Adrenal gland (tissue), 12 donors: Measurements from ENCODE around the gene LRBA. TPM values are rescaled to one million over a fixed set of nuclear protein-coding genes. Genes with fewer than 3 reads are reported as not detected.

Experiments used
- DNase-seq, 7 donors: peaks; one replicate each; pipeline ENCODE4 v3.0.0-alpha.2; 2019 to 2020
- H3K27ac ChIP-seq, 5 donors: fragments of 200-600 bp; sonication (generic) in 4 of 5; 1 replicate in 3 of 5; 2 replicates in 2 of 5; pipeline versions ENCODE4 v1.5.1 to v1.8.0; 2016 to 2020; ENCODE audit warnings: mild to moderate bottlenecking in 1 of 5
- H3K27me3 ChIP-seq: fragments of 200-600 bp; 2 replicates; pipeline ENCODE4 v1.8.0; 2021
- H3K36me3 ChIP-seq, 2 donors: fragments of 200-600 bp; replicated peaks in 1 of 2; 1 replicate in 1 of 2; 2 replicates in 1 of 2; pipeline versions ENCODE4 v1.5.1 to v1.8.0; 2018 to 2022
- H3K4me1 ChIP-seq, 2 donors: fragments of 200-600 bp; replicated peaks in 1 of 2; 1 replicate in 1 of 2; 2 replicates in 1 of 2; pipeline versions ENCODE4 v1.5.1 to v1.8.0; 2018 to 2021
- H3K4me3 ChIP-seq, 4 donors: fragments of 200-600 bp; sonication (generic) in 3 of 4; one replicate each; pipeline ENCODE4 v1.5.1; 2016 to 2018
- H3K9me3 ChIP-seq, 3 donors: fragments of 200-600 bp; sonication (generic) in 1 of 3; replicated peaks in 1 of 3; 1 replicate in 2 of 3; 2 replicates in 1 of 3; pipeline versions ENCODE4 v1.5.1 to v1.8.0; 2016 to 2021
- CTCF ChIP-seq, 6 experiments: fragments of 450-650 bp in 4 of 6; fragments of 200-600 bp in 2 of 6; sonication (generic) in 1 of 6; IDR thresholded peaks; 1 replicate in 5 of 6; 2 replicates in 1 of 6; pipeline versions ENCODE4 v1.5.1 to v1.8.0; 2016 to 2021; ENCODE audit warnings: antibody characterized with exemption in 6 of 6, mild to moderate bottlenecking in 2 of 6, moderate library complexity in 1 of 6
- POLR2A ChIP-seq, 2 donors: fragments of 450-650 bp; IDR thresholded peaks; one replicate each; pipeline ENCODE4 v1.6.1; 2017; ENCODE audit warnings: antibody characterized with exemption in 2 of 2, mild to moderate bottlenecking in 2 of 2, moderate library complexity in 1 of 2
- WGBS, 4 donors: extraction: QIAGEN DNeasy Blood & Tissue Kit in 2 of 4; methylation state at CpG; one replicate each; pipeline versions ENCODE4 v1.1.5 to v1.1.7; 2013 to 2017; 5-methylcytosine and 5-hydroxymethylcytosine counted together
- intact Hi-C, 2 donors: fragments of 100-400 bp; cut with DNase I; formaldehyde crosslinking; loops; one replicate each; pipeline versions ENCODE4 v1.14.1 to v1.15.0; 2022 to 2023
- polyA plus RNA-seq, 3 donors: library from polyadenylated mRNA; stranded (reverse); fragments of 200-250 nt in 2 of 3; fragments of 350-450 nt in 1 of 3; fragmentation: Illumina TruSeq in 1 of 3; extraction: RNeasy Lipid Tissue Mini Kit (QIAGEN cat#74804) in 1 of 3; gene quantifications; one replicate each; pipeline ENCODE4 v1.2.3, GENCODE V29; 2013 to 2014
- total RNA-seq, 9 donors: library from RNA; depleted of rRNA in 4 of 9; stranded (reverse); fragments of >200 nt in 4 of 9; fragments of 120-200 nt in 1 of 9; fragmentation: NEBNext Ultra II Directional in 1 of 9; extraction: Animal tissue kit (Norgen Biotek cat#: 25700) in 1 of 9; gene quantifications; one replicate each; pipeline versions ENCODE4 v1.1.0 to v1.2.4, GENCODE V29; 2013 to 2023
- donor health status: healthy with polysubstance abuse.
- donor health status: Bipolar disorder and iron deficiency.
- donor health status: DM: yes; HTN: yes; CAD: no.
- donor health status: DM: no; HTN: no; CAD: no.
- donor health status: DM: no; HTN: no; CAD: no.
- donor health status: DM: yes; HTN: yes; CAD: no.

The LRBA gene
- total and polyA plus RNA-seq, 12 donors = 9.6 to 106 (median 40.6) TPM

- Histone ChIP-seq H3K36me3 (no peaks in the 10 kb centered on the region), H3K27ac (no peak overlapping the region), H3K4me3 (no peak overlapping the region), H3K27me3 (no peaks in the 10 kb centered on the region), H3K9me3 (no peaks in the 10 kb centered on the region), H3K4me1 (no peaks in the 10 kb centered on the region)
- TF ChIP-seq POLR2A (IDR thresholded peaks at IDR 0.05) (no peak), CTCF (IDR thresholded peaks at IDR 0.05) (no peak)
- 42 to 49% (median 47%) methylated on average over 2 of the region's 2 CpGs for WGBS, 4 donors
- intact Hi-C loops = no loop called here
- no peak for DNase-seq
Measured at GRCh38 chr4:150395872-150396271, 619.2 kb downstream of the LRBA start.

GRCh38 chr4:150394046-150394445, 621.0 kb downstream of the LRBA start:
- TF ChIP-seq CTCF (IDR thresholded peaks at IDR 0.05) (no peak), POLR2A (IDR thresholded peaks at IDR 0.05) (no peak)
- intact Hi-C loops = no loop called here
- no peak for DNase-seq
- no peaks in the 10 kb centered on the region for H3K9me3 ChIP-seq
- no peak overlapping the region for H3K27ac ChIP-seq
- H3K4me3 ChIP-seq = no peak overlapping the region
- H3K4me1 ChIP-seq = no peaks in the 10 kb centered on the region
- H3K36me3 ChIP-seq = no peaks in the 10 kb centered on the region
- no peaks in the 10 kb centered on the region for H3K27me3 ChIP-seq

- no peak for DNase-seq
- no peaks in the 10 kb centered on the region for H3K9me3 ChIP-seq
- H3K27me3 ChIP-seq = no peaks in the 10 kb centered on the region
- WGBS, 4 donors = 87 to 98% (median 94%) methylated on average over 2 of the region's 2 CpGs
- intact Hi-C loops = no loop called here
- TF ChIP-seq CTCF (IDR thresholded peaks at IDR 0.05) (no peak), POLR2A (IDR thresholded peaks at IDR 0.05) (no peak)
- no peaks in the 10 kb centered on the region for H3K4me1 ChIP-seq
- H3K4me3 ChIP-seq = no peak overlapping the region
- no peaks in the 10 kb centered on the region for H3K36me3 ChIP-seq
- no peak overlapping the region for H3K27ac ChIP-seq
Measured at GRCh38 chr4:150391052-150391451, 624.0 kb downstream of the LRBA start.

GRCh38 chr4:150390531-150390910, 624.6 kb downstream of the LRBA start:
- no peak for DNase-seq
- TF ChIP-seq POLR2A (IDR thresholded peaks at IDR 0.05) = no peak
- Histone ChIP-seq H3K4me1 (no peaks in the 10 kb centered on the region), H3K9me3 (no peaks in the 10 kb centered on the region), H3K4me3 (no peak overlapping the region), H3K27ac (no peak overlapping the region), H3K27me3 (no peaks in the 10 kb centered on the region), H3K36me3 (no peaks in the 10 kb centered on the region)
- intact Hi-C loops = no loop called here

GRCh38 chr4:150389896-150390530, 625.1 kb downstream of the LRBA start:
- no peaks in the 10 kb centered on the region for H3K4me1 ChIP-seq
- no peak for TF ChIP-seq CTCF (IDR thresholded peaks at IDR 0.05)
- no peak for TF ChIP-seq POLR2A (IDR thresholded peaks at IDR 0.05)
- H3K27me3 ChIP-seq = no peaks in the 10 kb centered on the region
- H3K4me3 ChIP-seq = no peak overlapping the region
- no peak for DNase-seq
- no peak overlapping the region for H3K27ac ChIP-seq
- H3K36me3 ChIP-seq = no peaks in the 10 kb centered on the region
- H3K9me3 ChIP-seq = no peaks in the 10 kb centered on the region
- intact Hi-C loops = no loop called here
- WGBS, 4 donors = 52 to 80% (median 62%) methylated on average over 2 of the region's 2 CpGs
